ENCODE results near the gene SNX25.
A peak's percentile ranks its signal among the peaks of the same experiment; 100 is the strongest.
"Not testable (repeated sequence)": the region's sequence is repeated elsewhere in the genome, so short reads cannot be mapped to it uniquely, and the experiment has no call there.

SNX25 gene

GRCh38 chr4:185235119-185235842 lies 25.9 kb downstream of the SNX25 start:
- DNase-seq: no peak

GRCh38 chr4:185235843-185236503 lies 26.6 kb downstream of the SNX25 start:
- DNase-seq: no peak

DNA sequence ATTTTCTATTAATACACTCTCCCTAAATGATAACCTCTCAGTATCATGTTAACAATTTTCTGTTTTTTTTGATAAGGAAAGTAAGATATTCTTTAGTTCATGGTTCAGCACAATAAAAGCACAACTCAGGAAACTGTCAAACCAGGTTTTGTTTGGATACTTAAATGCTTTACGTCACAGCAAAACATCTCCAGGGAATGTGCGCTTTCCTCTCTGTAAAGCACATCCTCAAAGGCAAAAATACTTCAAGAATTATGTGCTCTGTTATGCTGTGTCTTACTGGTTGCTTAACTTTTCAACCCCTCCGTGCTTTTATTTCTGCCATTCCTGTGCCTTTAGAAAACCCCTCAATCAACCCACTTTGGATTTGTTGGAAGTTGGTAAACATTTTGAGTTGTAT lies 27.8 kb downstream of the SNX25 start:
- no peak for DNase-seq

- DNase-seq: peak in 1 of 4 experiments; percentile 1
These were observed 28.9 kb downstream of the SNX25 start for GRCh38 chr4:185238215-185238681.

DNA sequence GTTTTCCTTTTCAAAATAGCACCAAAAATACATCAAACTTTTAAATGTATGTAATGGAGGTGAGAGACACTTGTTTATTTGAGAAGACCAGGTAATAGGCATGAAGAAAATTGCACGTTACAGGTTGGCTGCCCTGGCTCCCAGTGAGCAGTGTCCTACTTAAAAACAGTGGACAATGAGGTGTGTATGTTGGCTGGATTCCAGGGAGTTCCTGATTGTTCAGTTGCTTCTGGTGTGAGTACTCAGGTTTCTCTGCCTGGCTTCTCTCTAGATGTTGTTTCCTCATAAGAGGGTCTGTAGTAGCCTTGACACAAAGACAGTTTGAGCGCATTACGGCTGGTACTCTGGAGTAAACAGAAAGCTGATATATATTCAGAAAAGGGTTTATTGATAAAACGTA lies 29.4 kb downstream of the SNX25 start:
- DNase-seq: no peak

DNA sequence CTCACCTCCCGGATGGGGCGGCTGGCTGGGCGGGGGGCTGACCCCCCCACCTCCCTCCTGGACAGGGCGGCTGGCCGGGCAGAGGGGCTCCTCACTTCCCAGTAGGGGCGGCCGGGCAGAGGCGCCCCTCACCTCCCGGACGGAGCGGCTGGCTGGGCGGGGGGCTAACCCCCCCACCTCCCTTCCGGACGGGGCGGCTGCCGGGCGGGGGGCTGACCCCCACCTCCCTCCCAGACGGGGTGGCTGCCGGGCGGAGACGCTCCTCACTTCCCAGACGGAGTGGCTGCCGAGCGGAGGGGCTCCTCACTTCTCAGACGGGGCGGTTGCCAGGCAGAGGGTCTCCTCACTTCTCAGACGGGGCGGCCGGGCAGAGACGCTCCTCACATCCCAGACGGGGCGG lies 31.1 kb downstream of the SNX25 start:
- DNase-seq: not testable (repeated sequence)

GRCh38 chr4:185242749-185243533 lies 33.5 kb downstream of the SNX25 start:
- DNase-seq: no peak

DNA sequence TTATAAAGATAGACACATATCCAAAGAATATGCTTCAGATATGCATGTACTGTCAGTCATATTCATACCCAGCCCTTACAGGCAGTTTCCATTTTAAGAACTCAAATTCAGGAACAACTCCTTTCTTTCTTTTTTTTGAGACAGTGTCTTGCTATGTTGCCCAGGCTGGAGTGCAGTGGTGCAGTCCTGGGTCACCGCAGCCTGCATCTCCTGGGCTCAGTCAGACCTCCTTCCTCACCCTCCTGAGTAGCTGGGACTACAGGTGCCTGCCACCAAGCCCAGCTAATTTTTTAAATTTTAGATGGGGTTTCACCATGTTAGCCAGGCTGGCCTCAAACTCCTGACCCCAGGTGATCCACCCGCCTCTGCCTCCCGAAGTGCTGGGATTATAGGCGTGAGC lies 34.5 kb downstream of the SNX25 start:
- no peak for DNase-seq

- no peak for DNase-seq
These were observed 35.4 kb downstream of the SNX25 start for GRCh38 chr4:185244763-185245162.

- DNase-seq: no peak
These were observed 37.1 kb downstream of the SNX25 start for GRCh38 chr4:185246453-185246852.

GRCh38 chr4:185247151-185247550 lies 37.8 kb downstream of the SNX25 start:
- no peak for DNase-seq

DNA sequence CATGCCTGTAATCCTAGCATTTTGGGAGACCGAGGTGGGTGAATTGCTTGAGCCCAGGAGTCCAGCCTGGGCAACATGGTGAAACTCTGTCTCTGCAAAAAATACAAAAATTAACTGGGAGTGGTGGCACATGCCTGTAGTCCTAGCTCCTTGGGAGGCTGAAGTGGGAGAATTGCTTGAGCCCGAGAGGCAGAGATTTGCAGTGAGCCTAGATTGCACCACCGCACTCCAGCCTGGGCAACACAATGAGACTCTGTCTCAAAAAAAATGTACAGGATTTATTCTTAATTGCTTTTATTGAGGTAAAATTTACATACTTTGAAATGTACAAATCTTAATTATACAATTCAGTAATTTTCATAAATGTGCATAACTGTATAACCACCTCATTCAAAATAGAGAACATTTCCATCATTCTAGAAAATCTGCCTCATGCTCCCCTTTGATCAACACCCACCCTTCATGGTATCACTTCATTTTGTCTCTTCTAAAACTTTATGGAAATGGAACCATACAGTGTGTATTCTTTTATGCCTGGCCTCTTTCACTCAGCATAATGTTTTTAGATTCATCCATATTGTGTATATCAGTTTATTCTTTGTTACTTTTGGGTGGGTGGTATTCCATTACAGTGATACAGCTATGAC lies 39.1 kb downstream of the SNX25 start:
- DNase-seq: no peak

GRCh38 chr4:185249105-185249504 lies 39.7 kb downstream of the SNX25 start:
- no peak for DNase-seq

DNA sequence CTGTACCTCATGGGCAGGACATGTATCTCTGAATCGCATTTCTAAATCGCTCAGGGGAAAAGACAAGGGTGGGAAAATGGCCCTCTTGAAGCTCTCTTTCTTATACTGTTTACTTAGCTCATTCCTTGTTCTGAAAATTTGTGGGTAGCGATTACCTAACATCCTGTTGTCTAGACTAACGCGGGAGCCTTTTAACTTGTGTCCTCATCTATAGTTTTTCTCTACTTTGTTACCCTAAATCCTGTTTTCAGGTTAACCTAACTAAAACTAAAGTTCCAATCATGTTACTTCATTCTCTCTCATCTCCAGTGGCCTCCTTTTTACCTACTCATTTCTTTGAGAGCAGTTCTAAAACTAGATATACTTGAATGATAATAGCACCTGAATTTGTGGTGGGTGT lies 45.0 kb downstream of the SNX25 start:
- no peak for DNase-seq

DNA sequence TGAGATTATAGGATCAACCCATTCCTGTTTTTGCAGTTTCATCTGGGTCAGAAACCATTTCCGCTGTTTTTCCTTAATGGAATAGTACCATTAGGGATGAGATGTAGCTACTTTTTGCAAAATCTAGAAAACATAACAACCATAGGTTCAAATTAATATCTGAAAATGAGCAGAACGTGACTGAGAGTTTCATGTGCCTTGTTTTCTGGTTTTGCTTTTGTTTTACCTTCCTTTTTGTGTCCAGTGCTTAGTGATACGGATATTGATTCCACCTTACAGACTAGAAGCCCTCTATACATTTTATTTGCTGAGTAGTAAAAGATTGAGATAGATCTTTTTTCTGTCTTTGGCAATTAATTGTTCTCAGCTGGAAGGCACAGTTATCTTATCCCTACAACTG lies 46.5 kb downstream of the SNX25 start:
- DNase-seq: no peak

- DNase-seq: no peak
These were observed 47.0 kb downstream of the SNX25 start for GRCh38 chr4:185256446-185256845.

DNA sequence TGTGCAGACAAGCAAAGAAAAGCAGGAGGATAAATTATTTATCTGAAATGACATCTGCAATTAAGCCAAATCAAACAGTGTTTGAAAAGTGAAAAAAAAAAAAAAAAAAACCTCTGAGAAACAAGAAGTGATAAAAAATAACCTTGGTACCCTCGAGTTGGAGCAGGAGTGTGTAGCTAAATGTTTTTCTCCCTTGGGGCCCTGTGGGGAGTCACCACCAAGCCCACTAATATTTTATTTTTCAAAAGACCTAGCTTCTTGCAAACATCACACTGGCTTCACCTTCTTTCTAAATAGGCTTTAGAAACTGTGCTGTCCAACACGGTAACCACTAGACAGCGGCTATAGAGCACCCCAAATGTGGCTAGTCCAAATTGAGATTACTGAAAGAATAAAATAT lies 47.7 kb downstream of the SNX25 start:
- no peak for DNase-seq

DNA sequence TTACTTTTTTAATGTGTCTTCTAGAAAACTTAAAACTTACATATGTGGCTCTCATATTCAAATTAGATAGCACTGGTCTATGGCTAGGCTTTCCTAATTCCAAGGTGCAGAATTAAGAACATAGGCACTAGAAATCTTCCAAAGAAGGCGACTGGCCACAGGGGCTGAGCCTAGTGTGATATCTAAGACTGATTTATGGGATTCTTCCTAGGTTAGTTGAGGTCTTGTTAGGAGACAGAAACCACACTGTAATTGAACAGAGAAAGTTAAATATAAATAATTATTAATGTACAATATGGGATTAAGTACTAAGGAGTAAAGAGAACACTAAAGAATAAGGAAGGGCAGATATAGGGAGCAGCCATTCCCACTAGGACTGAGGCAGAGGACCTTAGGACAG lies 48.3 kb downstream of the SNX25 start:
- DNase-seq: no peak

GRCh38 chr4:185258741-185259140 lies 49.3 kb downstream of the SNX25 start:
- not testable (repeated sequence) for DNase-seq

- DNase-seq: no peak
These were observed 50.3 kb downstream of the SNX25 start for GRCh38 chr4:185259719-185260118.

GRCh38 chr4:185261946-185262345 lies 52.5 kb downstream of the SNX25 start:
- DNase-seq: no peak

DNA sequence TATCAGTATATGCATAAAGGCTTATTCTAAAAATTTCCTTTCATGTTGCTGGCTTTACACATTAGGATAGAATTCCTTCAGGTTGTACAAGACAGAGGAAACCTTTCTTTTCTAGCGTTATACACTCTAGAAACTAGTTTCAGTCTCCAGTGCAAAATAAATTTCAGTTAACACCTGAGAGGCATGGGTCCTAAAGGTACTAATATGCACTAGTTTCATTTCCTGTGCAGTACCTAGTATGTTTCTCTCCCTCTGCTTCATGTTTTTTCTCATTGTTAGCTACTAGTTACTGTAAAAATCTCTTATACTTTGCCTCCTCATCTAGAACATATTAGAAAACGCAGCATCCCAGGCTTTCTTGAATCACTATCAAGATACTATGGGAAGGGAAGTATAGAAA lies 54.0 kb downstream of the SNX25 start:
- DNase-seq: no peak

DNA sequence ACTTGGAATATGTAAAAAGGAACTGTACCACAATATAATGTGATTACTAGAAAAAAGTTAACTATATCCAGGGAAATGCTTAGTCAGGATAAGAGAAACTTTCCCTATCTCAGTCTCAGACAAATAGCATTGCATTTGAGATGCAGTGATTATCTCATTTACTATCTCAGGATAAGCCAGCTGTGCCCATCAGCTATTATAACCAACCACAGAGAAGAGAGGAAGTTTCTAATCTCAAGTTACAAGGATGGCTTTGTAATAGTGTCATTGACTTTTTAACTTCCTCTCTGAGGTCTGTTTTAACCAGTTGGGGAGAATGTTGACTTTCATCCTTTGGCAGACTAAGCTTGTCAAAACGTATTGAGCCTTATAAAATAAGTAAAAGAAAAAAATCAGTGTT lies 56.5 kb downstream of the SNX25 start:
- DNase-seq: no peak

Measured in activated CD4-positive, CD25-positive, alpha-beta regulatory T cell (primary cell).